HG02610 (cell line): ENCODE results near the gene FOXJ1.

ENCODE experiments used
- ATAC-seq: cut with Tn5 transposase; IDR thresholded peaks from one replicate; pipeline ENCODE4 v1.9.1; 2021; ENCODE audit warnings: mild to moderate bottlenecking, moderate library complexity; ENCODE audit not compliant: unreplicated experiment

Gene FOXJ1

GRCh38 chr17:76160896-76161528 is 20.0 kb upstream of the FOXJ1 start:
- no peak for ATAC-seq

GRCh38 chr17:76159157-76159556 is 18.1 kb upstream of the FOXJ1 start:
- ATAC-seq = no peak

GRCh38 chr17:76157759-76158158 is 16.7 kb upstream of the FOXJ1 start:
- no peak for ATAC-seq

GRCh38 chr17:76156662-76156991 is 15.6 kb upstream of the FOXJ1 start:
- ATAC-seq = no peak

- ATAC-seq = no peak
These were observed 15.1 kb upstream of the FOXJ1 start for GRCh38 chr17:76155988-76156661.

- no peak for ATAC-seq
These were observed 14.1 kb upstream of the FOXJ1 start for GRCh38 chr17:76154936-76155845.

- no peak for ATAC-seq
These were observed 13.2 kb upstream of the FOXJ1 start for GRCh38 chr17:76154292-76154691.

- ATAC-seq = no peak
These were observed 12.6 kb upstream of the FOXJ1 start for GRCh38 chr17:76153640-76154039.

GRCh38 chr17:76153202-76153601 is 12.2 kb upstream of the FOXJ1 start:
- no peak for ATAC-seq

- ATAC-seq = no peak
These were observed 11.5 kb upstream of the FOXJ1 start for GRCh38 chr17:76152591-76152990.

GRCh38 chr17:76151896-76152454 is 10.9 kb upstream of the FOXJ1 start:
- no peak for ATAC-seq

GRCh38 chr17:76150712-76151622 is 9.9 kb upstream of the FOXJ1 start:
- no peak for ATAC-seq

GRCh38 chr17:76149214-76149613 is 8.2 kb upstream of the FOXJ1 start:
- no peak for ATAC-seq

- ATAC-seq = no peak
These were observed 6.9 kb upstream of the FOXJ1 start for GRCh38 chr17:76148015-76148326.

- no peak for ATAC-seq
These were observed 6.4 kb upstream of the FOXJ1 start for GRCh38 chr17:76147211-76148014.

- no peak for ATAC-seq
These were observed 5.2 kb upstream of the FOXJ1 start for GRCh38 chr17:76146053-76146851.

GRCh38 chr17:76145231-76146052 is 4.4 kb upstream of the FOXJ1 start:
- no peak for ATAC-seq

- ATAC-seq = no peak
These were observed 1.6 kb upstream of the FOXJ1 start for GRCh38 chr17:76142585-76143041.
